Upper lobe of right lung (tissue), 1 donor: Measurements from ENCODE around the gene LAMC1. TPM values are rescaled to one million over a fixed set of nuclear protein-coding genes. Genes with fewer than 3 reads are reported as not detected.
A peak's percentile ranks its signal among the peaks of the same experiment; 100 is the strongest.

Experiments used
- ATAC-seq: fragments of 200-7000 bp; cut with Tn5 transposase; one replicate; pipeline ENCODE4 v1.9.1; 2020; ENCODE audit warnings: mild to moderate bottlenecking, moderate library complexity
- DNase-seq: peaks from one replicate; pipeline ENCODE4 v3.0.0-alpha.2; 2020
- H3K27ac ChIP-seq: fragments of 200-600 bp; one replicate; pipeline ENCODE4 v1.8.0; 2022
- H3K27me3 ChIP-seq: fragments of 200-600 bp; one replicate; pipeline ENCODE4 v1.8.0; 2022; ENCODE audit warnings: mild to moderate bottlenecking
- H3K36me3 ChIP-seq: fragments of 200-600 bp; one replicate; pipeline ENCODE4 v1.8.0; 2022
- H3K4me1 ChIP-seq: fragments of 200-600 bp; one replicate; pipeline ENCODE4 v1.8.0; 2022
- H3K4me3 ChIP-seq: fragments of 200-600 bp; one replicate; pipeline ENCODE4 v1.8.0; 2022; ENCODE audit warnings: mild to moderate bottlenecking
- H3K9me3 ChIP-seq: fragments of 200-600 bp; one replicate; pipeline ENCODE4 v1.8.0; 2022
- CTCF ChIP-seq: fragments of 200-600 bp; IDR thresholded peaks from one replicate; pipeline ENCODE4 v1.8.0; 2022; ENCODE audit warnings: antibody characterized with exemption
- intact Hi-C: fragments of 100-400 bp; cut with DNase I; formaldehyde crosslinking; loops from one replicate; pipeline ENCODE4 v1.11.0; 2022
- total RNA-seq: library from RNA; stranded (reverse); fragmentation: NEBNext Ultra II Directional; extraction: Animal tissue kit (Norgen Biotek cat#: 25700); gene quantifications from one replicate; pipeline ENCODE4 v1.2.1, GENCODE V29; 2021
- donor health status: DM: no; HTN: yes; CAD: no; lungs with severe emphysema.

LAMC1 gene
- total RNA-seq, 1 donor from 2014 or later: 120 TPM

DNA sequence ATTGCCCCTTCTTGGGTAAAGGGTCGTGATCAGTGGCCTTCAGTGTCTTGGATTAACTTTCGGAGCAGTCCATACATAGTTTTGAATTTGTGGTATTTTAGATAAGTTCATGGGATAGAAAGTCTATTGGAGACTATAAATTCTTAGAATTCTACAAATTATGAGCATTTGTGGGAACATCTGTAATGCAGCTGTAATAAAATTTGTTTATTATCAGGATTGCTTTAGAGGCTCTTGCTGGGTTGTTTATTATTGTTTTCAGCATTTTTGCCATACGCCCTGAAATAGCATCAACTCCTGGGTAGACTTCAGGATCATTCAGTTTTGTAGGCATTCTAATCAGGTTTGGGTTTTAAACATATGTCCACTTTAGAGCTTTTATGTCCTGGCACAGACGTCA lies 16.1 kb downstream of the LAMC1 start:
- Histone ChIP-seq H3K9me3 (no peaks in the 10 kb centered on the region), H3K27me3 (no peaks in the 10 kb centered on the region), H3K36me3 (no peaks in the 10 kb centered on the region), H3K4me1 (peaks cover 26% of the 10 kb centered on the region), H3K27ac (no peak overlapping the region), H3K4me3 (no peak overlapping the region)
- TF ChIP-seq CTCF: no peak
- intact Hi-C loops: no loop called here
- DNase-seq (no peak), ATAC-seq (no peak)

GRCh38 chr1:183039985-183040447 lies 16.8 kb downstream of the LAMC1 start:
- DNase-seq (no peak), ATAC-seq (peak; percentile 33)
- no peak for TF ChIP-seq CTCF
- Histone ChIP-seq H3K4me1 (peaks cover 26% of the 10 kb centered on the region), H3K9me3 (no peaks in the 10 kb centered on the region), H3K4me3 (no peak overlapping the region), H3K27ac (no peak overlapping the region), H3K27me3 (no peaks in the 10 kb centered on the region), H3K36me3 (no peaks in the 10 kb centered on the region)
- intact Hi-C loops: no loop called here

DNA sequence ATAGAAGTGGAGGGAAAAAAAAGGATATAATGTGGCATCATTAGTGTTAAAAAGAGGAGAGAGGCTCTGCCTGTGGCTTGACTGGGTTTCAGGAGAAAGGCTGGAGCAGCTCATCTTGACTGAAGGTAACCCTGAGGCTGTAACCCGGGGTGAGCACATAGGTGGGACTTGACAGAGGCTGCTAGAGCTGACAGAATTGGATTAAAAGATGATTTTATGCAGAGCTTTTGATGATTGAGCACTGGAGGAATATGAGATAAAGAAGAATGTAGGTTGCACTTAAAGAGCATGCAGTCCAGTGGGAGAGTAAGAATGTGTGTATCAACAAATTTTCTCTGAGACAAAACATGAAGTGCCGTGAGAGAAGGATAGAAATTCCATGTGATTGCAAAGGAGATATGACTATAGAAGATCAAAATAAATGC lies 17.3 kb downstream of the LAMC1 start:
- no peak for ATAC-seq
- Histone ChIP-seq H3K27me3 (no peaks in the 10 kb centered on the region), H3K9me3 (no peaks in the 10 kb centered on the region), H3K4me1 (peaks cover 29% of the 10 kb centered on the region), H3K27ac (no peak overlapping the region), H3K4me3 (no peak overlapping the region), H3K36me3 (no peaks in the 10 kb centered on the region)
- intact Hi-C loops: no loop called here
- DNase-seq: no peak
- no peak for TF ChIP-seq CTCF

GRCh38 chr1:183043254-183043653 lies 20.0 kb downstream of the LAMC1 start:
- H3K9me3 ChIP-seq: no peaks in the 10 kb centered on the region
- H3K27me3 ChIP-seq: no peaks in the 10 kb centered on the region
- no peak overlapping the region for H3K4me3 ChIP-seq
- H3K27ac ChIP-seq: no peak overlapping the region
- no peak for DNase-seq
- H3K4me1 ChIP-seq: peaks cover 29% of the 10 kb centered on the region
- TF ChIP-seq CTCF: no peak
- intact Hi-C loops: no loop called here
- ATAC-seq: no peak
- H3K36me3 ChIP-seq: no peaks in the 10 kb centered on the region

DNA sequence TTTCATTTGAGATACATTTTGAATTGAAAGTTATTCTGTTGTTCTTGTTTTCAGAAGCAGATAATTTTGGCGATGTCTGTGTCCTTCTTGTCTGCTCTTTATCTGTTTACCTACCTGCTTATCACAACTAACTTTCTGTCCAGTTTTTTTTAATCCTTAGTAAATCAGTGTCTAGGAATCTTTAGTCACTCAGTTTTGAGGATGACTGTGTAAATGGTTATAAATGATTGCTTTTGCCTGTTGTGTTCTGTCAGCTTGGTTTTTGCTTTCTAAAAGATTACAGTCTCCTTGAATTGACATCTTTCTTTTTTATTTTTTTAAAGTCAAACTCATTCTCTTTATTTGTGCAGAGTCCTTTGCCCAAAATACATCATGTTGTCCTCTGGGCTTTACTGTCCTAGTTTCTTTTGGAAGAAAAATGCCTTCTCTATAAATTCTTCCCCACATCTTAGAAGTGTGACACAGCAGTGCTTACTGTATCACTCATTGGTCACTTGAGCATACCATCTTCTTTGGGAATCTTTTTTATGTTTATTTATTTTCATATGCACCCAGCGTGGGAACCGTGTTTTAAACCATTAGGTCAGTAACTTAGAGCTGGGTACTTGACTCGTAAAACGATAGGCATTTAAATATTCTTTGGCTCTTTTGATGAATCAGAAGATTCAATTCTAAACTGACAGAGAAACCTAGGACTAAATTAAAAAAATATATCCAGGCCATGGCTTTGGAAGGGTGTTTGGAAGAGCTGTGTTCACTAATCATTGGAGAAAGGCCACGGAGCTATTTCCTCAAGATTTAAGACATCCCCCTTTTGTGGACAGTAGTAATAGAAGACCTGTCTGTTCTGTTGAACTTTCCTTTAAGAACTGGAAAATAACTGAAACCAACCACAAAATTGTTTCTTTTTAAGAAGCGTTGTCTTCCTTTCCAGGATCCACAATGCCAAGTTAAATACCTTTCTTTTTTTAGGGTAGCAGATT lies 20.9 kb downstream of the LAMC1 start:
- no peaks in the 10 kb centered on the region for H3K9me3 ChIP-seq
- peaks cover 28% of the 10 kb centered on the region for H3K4me1 ChIP-seq
- intact Hi-C loops: no loop called here
- no peak overlapping the region for H3K4me3 ChIP-seq
- no peak for TF ChIP-seq CTCF
- no peaks in the 10 kb centered on the region for H3K36me3 ChIP-seq
- no peak overlapping the region for H3K27ac ChIP-seq
- H3K27me3 ChIP-seq: no peaks in the 10 kb centered on the region
- ATAC-seq (no peak), DNase-seq (no peak)
